GM21717 (cell line): ENCODE measurements around the gene DHODH.

ENCODE experiments used
- ATAC-seq: cut with Tn5 transposase; IDR thresholded peaks from one replicate; pipeline ENCODE4 v1.9.1; 2021; ENCODE audit warnings: mild to moderate bottlenecking, moderate library complexity; ENCODE audit not compliant: unreplicated experiment

Gene DHODH

DNA sequence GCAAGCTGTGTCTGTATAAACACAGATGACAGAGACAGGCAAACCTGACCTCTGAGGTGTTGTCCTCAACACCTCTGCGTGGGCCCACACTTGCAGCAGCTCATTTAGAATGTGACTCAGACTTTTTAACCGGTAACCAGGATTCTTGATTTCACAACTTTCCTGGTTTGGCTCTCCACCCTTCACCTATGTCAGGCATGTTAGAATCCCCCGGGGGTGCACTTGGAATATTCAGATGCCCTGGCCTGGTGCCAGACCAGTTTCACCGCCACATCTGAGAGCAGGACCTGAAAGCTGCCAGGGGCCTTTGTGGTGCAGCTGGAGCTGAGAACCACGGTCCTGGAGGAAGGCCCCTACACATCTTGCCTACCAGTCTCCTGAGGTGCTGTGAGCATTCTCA is 4.8 kb downstream of the DHODH start:
- ATAC-seq: no peak

DNA sequence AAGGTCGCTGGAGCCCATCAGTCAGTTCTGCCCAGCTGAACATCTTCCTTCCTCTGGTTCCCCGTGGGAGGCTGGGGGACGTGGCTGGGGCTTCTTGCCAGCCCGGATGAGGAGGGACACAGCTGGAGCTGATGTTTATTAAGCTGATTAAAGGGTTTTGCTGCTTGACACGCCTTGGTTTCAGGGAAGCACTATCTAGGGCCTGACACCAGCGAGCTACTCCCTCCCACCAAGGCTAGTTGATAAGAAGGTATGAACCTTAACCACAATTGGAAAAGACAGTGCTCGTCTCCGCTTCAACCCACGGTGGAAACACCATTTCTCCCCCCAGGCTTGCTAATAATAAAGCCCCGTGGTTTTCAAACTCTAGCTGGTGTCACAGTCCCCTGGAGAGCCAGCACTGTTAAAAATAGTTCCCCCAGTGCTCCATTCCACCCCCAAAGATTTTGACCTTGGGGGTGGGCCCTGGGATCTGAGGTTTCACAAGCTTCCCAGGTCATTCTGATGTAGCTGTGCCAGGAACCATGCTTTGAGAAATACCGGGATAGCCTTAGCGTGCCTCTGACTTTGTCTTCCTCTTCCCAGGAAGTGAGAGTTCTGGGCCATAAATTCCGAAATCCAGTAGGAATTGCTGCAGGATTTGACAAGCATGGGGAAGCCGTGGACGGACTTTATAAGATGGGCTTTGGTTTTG is 5.5 kb downstream of the DHODH start:
- no peak for ATAC-seq

GRCh38 chr16:72014675-72015074 is 6.1 kb downstream of the DHODH start:
- no peak for ATAC-seq

DNA sequence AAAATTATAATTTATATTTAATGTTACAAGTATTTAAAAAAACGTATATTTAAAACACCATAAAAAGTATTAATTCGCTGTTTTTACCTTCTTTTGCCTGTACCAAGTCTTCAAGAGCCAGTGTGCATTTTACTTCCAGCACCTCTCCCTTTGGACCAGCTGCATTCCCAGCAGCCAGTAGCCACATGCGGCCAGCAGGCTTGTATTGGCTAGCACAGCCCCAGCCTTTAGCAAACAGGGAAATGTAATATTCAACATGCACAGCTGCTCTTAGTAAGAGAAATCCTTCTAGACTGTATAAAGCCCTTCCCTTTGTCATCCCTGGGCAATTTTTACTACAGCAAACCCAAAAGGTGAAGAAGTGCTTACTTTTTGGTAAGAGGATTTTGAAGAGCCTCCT is 6.6 kb downstream of the DHODH start:
- no peak for ATAC-seq

- no peak for ATAC-seq
These were observed 9.9 kb downstream of the DHODH start for GRCh38 chr16:72018470-72018869.

GRCh38 chr16:72021043-72021442 is 12.5 kb downstream of the DHODH start:
- ATAC-seq: no peak

DNA sequence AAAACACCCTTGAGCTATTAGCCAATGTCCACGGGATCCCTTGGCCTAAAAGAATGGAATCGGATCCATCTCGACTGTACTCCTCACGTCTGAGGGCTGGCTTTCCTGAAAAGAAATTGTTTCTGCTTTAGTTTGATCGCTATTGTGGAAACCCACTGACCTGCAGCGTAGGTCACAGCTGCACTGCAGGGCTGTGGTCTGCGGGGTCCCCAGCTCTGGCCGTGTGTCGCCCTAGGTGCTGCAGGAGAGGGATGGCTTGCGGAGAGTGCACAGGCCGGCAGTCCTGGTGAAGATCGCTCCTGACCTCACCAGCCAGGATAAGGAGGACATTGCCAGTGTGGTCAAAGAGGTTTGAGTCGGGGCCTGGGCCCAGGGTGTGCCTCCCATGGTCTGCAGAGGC is 13.6 kb downstream of the DHODH start:
- no peak for ATAC-seq

DNA sequence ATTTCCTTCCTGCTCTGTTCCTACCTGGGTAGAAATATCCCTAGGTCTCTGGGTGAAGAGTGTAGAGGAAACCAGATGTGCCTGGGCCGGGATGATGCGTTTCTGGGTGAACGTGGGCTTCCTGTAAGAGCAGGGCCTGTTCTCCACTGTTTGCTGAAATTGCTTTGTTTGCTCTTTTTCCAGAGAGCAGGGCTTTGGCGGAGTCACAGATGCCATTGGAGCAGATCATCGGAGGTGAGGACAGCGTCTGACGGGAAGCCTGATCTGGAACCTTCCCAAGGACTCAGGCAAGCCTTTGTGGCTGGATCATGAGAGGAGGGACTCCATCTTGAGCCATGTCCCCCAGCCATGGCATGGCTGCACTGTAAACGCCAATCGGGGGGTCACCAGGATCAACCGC is 15.4 kb downstream of the DHODH start:
- ATAC-seq: no peak

DNA sequence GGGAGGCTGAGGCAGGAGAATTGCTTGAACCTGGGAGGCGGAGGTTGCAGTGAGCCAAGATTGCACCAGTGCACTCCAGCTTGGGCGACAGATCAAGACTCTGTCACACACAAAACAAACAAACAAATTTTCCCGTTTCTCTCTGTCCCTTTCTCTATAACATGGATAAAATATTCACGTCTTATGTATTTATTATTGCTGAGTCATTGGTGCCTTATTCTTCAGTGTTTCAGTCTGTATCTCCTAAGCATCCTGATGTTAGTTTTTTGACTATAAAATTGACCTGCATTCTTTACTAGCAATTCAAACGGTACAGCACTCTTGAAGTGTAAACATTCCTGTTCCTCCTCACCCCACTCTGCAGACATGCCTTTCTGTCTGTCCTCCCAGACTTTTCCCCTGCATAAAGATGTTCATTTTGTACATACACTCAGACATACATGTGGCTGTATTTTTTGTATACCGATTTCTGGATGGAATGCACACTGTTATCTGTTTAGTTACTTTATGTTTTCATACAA is 16.4 kb downstream of the DHODH start:
- no peak for ATAC-seq

DNA sequence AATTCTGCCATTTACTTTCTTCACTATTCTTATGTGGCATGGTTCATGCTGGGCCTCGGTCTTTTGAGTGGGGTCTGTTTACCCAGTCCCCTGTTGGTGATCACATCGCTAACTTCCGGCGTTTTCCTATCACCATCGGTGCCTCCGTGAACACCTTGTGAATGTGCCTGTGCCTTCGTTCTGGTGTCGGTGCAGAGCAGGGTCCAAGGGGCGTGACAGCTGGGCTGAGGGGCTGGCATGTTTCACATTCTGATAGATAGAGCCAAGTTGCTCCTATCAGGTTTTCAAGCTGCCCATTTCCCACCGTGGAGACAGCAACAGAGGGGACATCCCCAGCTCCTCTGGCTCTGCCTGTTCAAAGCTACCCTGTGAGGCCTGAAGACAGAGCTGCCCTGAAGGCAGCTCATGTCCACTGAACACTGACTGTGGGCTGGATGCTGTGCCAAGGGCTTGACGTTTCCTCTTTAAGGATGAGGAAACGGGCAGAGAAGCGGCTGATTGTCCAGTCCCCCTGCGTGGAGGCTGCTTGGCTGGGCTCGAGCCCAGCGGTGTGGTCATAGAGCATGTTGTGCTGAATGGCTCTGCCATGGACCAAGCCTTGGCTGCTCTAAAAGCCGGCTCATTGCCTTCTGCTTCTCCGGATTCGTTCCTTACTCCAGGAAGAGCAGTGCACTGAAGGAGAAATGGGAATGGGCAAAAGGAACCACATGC is 17.0 kb downstream of the DHODH start:
- ATAC-seq: no peak

DNA sequence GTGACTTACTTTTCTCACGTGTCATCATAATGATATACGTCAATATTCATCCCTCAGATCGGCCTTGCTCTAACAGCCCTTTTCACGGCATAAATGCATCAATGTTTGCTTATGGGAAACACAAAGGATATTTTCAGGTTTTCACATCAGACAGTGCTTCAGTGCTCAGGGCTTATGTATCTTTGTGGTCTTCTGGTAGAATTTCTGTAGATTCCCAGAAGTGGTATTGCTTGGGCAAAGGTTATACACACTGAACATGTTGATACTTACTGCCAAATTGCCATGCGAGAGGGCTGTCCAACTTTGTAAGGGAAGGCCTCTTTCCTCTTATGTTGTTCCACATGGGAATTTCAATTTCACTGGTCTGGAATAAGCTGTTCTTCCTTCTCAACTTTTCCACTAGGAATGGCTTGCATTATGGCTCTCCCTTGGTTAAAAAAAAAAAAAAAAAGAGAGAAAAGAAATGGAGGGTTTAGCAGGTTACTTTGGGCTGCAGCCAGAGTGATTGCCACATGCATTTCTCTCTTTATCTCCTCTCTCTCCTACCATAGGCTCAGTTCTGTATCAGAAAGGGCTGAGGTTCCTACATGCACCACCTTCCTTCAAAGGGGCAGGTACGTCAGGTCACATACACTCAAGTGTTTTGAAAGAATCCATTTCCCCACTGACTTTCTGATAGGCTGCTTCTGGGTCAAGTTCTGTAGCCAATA is 19.3 kb downstream of the DHODH start:
- ATAC-seq: no peak

DNA sequence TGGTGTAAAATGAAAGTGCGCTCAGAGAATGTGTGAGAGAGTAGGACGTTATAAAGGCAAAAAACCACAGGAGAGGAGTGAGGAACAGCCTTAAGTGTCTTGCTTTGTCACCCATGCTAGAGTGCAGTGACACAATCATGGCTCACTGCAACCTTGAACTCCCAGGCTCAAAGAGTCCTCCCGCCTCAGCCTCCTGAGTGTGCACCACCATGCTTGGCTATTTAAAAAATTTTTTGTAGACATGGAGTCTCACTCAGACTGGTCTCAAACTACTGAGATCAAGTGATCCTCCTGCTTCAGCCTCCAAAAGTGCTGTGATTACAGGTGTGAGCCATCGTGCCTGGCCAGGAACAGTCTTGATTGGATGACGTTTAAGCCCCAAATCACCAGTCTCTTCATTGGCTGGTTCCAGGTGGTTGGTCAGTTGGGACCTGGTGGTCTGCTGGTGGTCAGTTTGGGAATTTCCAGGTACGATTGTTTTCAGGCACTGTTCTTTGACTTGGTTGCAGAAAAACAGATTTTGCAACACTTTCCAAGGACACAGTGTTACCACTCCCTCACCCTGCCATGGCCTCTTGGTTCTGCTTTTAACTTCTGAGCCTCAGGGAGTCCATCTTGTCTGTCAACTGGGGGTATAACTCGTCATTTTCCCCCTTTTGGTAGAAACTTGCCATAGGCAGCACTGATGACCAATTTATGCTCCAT is 21.2 kb downstream of the DHODH start:
- ATAC-seq: no peak

GRCh38 chr16:72033437-72033836 is 24.9 kb downstream of the DHODH start:
- ATAC-seq: no peak

- no peak for ATAC-seq
These were observed 27.6 kb downstream of the DHODH start for GRCh38 chr16:72036098-72036497.

DNA sequence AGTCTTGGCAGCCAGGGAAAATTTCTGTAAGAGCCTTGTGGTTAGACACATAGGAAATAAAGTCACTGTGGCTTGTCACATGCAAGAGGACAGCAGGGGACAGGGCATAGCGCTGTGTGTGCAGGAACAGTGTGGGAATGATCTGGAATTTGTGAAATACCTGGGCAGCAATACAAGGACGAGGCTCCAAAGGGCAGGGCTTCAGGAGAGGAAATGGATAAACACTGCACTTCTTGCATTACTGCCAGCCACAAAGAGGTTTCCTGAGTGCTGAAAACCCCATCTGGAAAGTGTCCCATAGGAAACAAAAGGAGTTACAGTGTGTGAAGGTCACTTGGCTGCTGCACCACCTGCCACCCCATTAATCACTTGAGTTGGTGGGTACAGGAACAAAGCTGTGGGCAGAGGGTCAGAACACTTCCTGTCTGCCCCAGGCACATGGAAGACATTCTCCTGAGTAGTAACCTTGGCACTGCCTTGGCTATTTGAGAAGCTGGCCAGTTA is 33.7 kb downstream of the DHODH start:
- ATAC-seq: no peak

- ATAC-seq: no peak
These were observed 34.5 kb downstream of the DHODH start for GRCh38 chr16:72043058-72043457.

DNA sequence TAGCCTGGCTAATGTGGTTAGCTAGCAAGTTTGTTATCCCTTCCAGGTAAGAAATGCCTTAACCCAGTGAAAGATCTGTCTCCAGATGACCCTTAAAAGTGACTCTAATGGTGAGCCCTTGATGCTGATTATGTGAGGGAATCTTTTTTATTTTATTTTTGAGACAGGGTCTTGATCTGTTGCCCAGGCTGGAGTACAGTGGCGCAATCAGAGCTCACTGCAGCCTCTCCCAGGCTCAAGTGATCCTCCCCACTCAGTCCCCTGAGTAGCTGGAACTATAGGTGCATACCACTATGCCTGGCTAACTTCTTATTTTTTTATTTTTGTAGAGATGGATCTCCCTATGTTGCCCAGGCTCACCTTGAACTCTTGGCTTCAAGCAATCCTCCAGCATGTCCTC is 35.0 kb downstream of the DHODH start:
- ATAC-seq: no peak

DNA sequence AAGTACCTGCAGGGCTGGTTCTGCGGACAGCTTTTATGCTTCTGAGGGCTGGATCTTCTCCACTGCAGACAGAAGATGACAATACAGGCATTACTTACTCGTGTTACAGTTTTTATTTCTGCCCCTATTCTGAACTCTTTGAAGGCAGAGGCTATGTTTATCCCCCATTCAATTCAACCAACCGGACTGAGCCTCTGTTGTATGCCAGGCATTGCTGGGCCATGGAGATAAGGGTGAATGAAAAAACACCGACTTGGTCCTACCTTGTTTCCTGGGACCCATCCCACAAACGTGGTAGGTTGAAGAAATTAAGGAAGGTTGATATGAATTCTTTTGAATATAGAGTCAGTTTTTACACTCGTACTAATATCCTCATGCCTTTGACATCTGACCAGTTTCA is 35.8 kb downstream of the DHODH start:
- no peak for ATAC-seq

- ATAC-seq: no peak
These were observed 36.3 kb downstream of the DHODH start for GRCh38 chr16:72044825-72045359.

- no peak for ATAC-seq
These were observed 40.6 kb downstream of the DHODH start for GRCh38 chr16:72049110-72049509.
